AG09319 (cell line): ENCODE measurements around the gene SLC44A5.
"Not testable (repeated sequence)": the region's sequence is repeated elsewhere in the genome, so short reads cannot be mapped to it uniquely, and the experiment has no call there.

Source experiments
- DNase-seq: peaks from one replicate; pipeline ENCODE4 v3.0.0-alpha.2; 2010; ENCODE audit warnings: low read depth; ENCODE audit errors: extremely low read depth
- TF ChIP-seq, protein P1 (sequence below): IDR thresholded peaks from 2 replicates; pipeline ENCODE4 v1.5.1; 2011; ENCODE audit warnings: low read depth, mild to moderate bottlenecking, inconsistent platforms, low read length, moderate library complexity

Gene SLC44A5

GRCh38 chr1:75423616-75424015 is 187.3 kb downstream of the SLC44A5 start:
- no peak for DNase-seq
- TF ChIP-seq, protein P1, sequence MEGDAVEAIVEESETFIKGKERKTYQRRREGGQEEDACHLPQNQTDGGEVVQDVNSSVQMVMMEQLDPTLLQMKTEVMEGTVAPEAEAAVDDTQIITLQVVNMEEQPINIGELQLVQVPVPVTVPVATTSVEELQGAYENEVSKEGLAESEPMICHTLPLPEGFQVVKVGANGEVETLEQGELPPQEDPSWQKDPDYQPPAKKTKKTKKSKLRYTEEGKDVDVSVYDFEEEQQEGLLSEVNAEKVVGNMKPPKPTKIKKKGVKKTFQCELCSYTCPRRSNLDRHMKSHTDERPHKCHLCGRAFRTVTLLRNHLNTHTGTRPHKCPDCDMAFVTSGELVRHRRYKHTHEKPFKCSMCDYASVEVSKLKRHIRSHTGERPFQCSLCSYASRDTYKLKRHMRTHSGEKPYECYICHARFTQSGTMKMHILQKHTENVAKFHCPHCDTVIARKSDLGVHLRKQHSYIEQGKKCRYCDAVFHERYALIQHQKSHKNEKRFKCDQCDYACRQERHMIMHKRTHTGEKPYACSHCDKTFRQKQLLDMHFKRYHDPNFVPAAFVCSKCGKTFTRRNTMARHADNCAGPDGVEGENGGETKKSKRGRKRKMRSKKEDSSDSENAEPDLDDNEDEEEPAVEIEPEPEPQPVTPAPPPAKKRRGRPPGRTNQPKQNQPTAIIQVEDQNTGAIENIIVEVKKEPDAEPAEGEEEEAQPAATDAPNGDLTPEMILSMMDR: no peak

DNA sequence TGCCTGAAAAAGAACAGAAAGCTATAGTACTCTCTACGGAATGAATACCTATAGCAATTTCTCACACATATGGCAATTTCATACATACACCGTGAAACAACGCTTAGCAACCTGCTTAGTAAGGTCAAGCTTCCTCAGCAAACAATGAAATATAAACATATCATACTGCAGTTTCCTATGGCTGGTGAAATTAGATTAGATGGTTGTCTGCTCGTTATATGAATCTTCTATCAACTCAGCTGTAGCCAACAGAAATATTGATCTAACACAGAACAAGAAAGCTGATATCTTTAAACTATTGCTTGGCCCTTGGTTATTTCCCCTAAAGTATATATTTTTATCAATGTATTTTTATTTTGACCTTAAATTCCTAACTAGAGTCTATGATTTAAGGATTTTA is 187.8 kb downstream of the SLC44A5 start:
- TF ChIP-seq, protein P1: no peak
- no peak for DNase-seq

DNA sequence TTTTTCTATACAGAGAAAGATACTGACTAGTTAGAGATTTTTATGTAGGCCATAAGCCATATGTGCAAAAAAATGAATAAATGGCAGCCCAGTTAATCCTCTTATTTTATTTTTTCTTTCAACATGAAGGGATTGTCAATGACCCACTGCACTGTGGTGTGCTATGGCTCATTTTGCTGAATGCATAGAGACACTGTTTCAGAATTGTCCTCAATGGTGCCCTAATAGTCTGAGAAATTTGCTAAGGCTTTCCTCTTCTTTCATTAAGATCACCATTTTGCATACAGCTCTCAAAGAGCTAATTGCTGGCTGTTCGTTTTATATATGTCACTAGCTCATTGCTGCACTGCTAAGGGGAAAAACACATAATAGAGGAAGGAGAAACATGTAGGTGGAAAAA is 189.5 kb downstream of the SLC44A5 start:
- TF ChIP-seq, protein P1: no peak
- DNase-seq: no peak

GRCh38 chr1:75415187-75415586 is 195.7 kb downstream of the SLC44A5 start:
- TF ChIP-seq, protein P1: no peak

DNA sequence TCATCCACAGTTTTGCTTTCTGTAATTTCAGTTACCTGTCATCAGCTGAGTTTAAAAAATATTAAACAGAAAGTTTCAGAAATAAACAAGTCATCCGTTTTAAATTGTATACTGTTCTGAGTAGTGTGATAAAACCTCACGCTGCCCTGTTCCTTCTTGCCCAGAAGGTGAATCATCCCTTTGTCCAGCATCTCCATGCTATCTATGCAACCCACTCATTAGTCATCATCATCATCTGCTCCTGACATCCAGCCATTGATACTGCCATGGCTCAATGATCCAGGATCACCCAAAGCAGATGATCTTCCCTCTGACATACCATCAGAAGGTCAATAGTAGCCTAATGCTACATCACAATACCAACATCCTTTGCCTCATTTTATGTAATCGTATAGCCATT is 198.3 kb downstream of the SLC44A5 start:
- no peak for DNase-seq
- TF ChIP-seq, protein P1: no peak

More at GRCh38 chr1:75415187-75415586, 195.7 kb downstream of the SLC44A5 start:
- DNase-seq: no peak

DNA sequence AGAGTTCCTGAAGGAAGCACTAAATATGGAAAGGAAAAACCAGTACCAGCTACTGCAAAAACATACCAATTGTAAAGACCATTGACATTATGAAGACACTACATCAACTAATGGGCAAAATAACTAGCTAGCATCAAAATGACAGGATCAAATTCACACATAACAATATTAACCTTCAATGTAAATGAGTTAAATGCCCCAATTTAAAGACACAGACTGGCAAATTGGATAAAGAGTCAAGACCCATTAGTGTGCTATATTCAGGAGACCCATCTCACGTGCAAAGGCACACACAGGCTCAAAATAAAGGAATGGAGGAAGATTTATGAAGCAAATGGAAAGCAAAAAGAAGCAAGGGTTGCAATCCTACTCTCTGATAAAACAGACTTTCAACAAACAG is 206.2 kb downstream of the SLC44A5 start:
- DNase-seq: not testable (repeated sequence)

GRCh38 chr1:75403147-75403646 is 207.7 kb downstream of the SLC44A5 start:
- DNase-seq: not testable (repeated sequence)

- no peak for DNase-seq
- TF ChIP-seq, protein P1: no peak
These were observed 210.2 kb downstream of the SLC44A5 start for GRCh38 chr1:75400716-75401115.

DNA sequence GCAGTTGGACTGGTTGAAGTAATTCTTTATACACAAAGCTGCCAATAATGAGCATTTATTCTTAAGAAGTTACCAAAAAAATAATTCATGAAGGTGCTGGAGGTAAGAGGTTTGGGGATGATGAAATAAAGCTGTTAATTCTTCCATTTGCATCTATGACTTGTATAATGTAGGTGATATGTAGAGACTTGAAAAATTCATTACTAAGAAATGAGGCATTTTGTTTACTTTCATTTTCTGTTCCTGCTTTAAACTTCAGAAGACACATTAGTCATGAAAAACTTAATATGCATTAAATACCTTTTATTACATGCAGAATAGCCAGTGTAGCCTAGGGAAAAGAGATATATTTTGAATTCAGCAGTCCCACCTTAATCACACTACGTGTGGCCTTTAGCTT is 214.2 kb downstream of the SLC44A5 start:
- no peak for DNase-seq
- TF ChIP-seq, protein P1: no peak
